ENCODE measurements around the gene MRPS27.

MRPS27 gene

DNA sequence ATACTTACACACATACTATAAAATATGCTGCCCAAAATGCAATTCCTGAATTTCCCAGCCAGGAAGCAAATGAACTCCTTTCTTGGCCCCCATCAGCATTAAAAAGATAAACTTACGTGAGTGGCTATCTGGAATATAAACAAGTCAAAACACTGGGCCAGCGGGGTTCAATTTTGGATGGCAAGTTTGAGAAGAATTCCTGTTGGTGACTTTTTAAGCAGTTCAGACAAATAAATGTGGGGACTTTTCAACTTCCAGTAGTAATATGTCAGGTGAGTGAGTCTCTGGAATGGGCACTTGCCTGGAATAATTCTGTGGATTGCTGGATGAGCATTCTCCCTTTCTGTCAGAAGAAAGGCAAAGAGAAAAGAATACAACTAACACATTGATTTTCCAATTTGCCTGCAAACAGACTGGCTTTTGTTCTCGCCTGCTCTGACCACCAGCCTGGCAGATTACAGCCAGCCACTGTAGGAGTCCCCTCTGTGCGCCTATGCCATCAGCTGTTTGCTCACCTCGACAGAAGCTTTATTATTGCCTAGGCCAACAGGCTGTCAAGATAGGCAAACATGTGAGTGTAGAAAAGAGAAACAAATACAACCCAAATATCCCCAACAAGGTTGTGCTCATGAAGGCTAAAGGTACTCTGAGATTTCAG is 78.6 kb downstream of the MRPS27 start:
- TF ChIP-seq, protein P1, sequence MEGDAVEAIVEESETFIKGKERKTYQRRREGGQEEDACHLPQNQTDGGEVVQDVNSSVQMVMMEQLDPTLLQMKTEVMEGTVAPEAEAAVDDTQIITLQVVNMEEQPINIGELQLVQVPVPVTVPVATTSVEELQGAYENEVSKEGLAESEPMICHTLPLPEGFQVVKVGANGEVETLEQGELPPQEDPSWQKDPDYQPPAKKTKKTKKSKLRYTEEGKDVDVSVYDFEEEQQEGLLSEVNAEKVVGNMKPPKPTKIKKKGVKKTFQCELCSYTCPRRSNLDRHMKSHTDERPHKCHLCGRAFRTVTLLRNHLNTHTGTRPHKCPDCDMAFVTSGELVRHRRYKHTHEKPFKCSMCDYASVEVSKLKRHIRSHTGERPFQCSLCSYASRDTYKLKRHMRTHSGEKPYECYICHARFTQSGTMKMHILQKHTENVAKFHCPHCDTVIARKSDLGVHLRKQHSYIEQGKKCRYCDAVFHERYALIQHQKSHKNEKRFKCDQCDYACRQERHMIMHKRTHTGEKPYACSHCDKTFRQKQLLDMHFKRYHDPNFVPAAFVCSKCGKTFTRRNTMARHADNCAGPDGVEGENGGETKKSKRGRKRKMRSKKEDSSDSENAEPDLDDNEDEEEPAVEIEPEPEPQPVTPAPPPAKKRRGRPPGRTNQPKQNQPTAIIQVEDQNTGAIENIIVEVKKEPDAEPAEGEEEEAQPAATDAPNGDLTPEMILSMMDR (IDR thresholded peaks at IDR 0.05; ENCODE audit: low read depth, low read length, missing control alignments), result no peak
- no peak for DNase-seq (ENCODE audit: extremely low read depth, low read depth)
- H3K4me3 ChIP-seq (replicated peaks; ENCODE audit: low read depth, low read length), result no peak overlapping the region

DNA sequence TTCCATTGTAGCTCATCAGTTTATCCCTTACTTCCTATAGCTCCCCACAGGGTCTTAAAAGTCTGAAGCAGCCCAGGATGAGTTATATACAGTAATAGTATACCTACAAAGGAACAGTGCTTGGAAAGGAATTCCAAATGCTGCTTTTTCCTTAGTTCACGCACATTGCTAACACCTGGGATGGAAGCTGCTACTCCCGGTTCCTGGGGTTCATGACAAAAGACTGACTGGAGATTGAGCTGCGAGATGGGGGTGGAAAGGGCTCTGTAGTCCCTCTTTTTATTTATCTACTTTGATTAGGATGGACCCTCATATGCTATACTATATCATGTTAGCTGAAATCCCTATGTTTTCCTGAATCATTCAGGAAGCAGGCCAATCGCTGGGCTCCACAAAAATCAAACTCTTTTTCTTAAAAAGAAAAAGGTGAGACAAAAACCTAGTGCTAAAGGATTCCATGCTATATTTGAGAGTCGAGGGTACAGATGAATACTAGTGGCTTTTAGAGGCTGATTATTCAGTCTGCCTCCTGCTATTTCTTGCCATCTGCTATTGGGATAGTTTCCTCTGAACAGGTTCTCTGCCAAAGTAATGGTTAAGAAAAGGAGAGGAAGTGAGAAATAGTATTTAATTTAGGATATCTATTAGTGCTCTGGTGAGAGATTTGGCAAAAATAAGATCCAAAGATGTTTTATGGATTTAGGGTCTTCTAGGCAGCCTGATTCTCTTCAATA is 81.2 kb downstream of the MRPS27 start:
- no peak for DNase-seq (ENCODE audit: extremely low read depth, low read depth)
- TF ChIP-seq, protein P1 (IDR thresholded peaks at IDR 0.05; ENCODE audit: low read depth, low read length, missing control alignments), result no peak
- H3K4me3 ChIP-seq (replicated peaks; ENCODE audit: low read depth, low read length), result no peak overlapping the region

DNA sequence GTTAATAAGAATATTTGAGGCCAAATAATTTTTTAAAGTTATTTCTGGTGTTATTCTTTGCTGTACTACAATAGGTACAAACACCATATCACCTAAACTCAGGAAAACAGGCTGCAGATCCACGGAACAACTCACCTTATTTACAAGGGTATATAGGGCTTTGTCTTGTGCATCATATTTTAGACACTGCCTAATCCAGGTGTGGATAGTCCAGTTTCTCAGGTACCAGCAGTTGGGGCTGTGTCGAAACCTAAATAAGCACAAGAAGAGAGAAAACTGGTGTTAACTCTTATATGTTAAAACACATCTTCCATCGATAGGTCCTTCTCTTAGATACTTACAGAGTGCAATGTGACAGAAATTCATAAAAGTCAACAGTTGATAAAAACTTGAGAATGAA is 82.2 kb downstream of the MRPS27 start:
- no peak for DNase-seq (ENCODE audit: extremely low read depth, low read depth)
- no peak overlapping the region for H3K4me3 ChIP-seq (replicated peaks; ENCODE audit: low read depth, low read length)
- TF ChIP-seq, protein P1 (IDR thresholded peaks at IDR 0.05; ENCODE audit: low read depth, low read length, missing control alignments), result no peak

DNA sequence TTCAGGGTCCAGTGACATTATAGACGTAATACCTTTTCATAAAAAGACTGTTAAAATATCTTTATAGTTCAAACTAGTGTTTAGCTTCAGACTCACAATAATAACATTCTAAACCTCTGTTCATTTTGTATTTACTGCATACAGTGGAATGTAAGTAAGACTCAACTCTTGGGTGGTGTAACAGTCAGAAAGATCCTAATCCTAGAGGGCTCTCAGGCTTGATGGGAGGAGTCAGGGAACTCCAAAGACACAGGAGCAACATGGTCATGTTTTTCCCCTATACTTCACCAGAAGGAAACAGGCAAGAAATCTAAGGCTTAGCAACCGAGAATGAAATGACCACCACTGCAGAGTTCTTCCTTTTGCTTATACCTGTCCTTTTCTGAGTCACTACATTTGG is 82.6 kb downstream of the MRPS27 start:
- no peak for DNase-seq (ENCODE audit: extremely low read depth, low read depth)
- TF ChIP-seq, protein P1 (IDR thresholded peaks at IDR 0.05; ENCODE audit: low read depth, low read length, missing control alignments), result no peak
- no peak overlapping the region for H3K4me3 ChIP-seq (replicated peaks; ENCODE audit: low read depth, low read length)

DNA sequence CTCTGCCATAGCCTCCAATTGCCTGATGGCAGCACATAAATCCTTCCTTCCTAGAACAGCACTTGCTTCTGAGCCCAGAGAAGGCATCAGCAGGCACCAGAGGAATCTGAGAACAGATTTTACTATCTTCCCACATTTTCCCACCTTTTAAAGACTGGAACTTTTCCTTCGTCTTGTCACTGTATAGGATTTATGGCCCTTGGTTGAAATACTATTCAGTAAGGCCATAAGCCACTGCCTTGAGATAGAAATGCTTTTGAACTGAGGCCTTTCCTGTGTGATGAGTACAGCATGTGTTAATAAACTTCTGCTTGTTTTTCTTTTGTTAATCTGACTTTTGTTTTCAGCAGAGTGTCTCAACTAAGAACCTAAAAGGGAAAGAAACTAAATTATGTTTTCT is 84.3 kb downstream of the MRPS27 start:
- TF ChIP-seq, protein P1 (IDR thresholded peaks at IDR 0.05; ENCODE audit: low read depth, low read length, missing control alignments), result no peak
- no peak overlapping the region for H3K4me3 ChIP-seq (replicated peaks; ENCODE audit: low read depth, low read length)
- no peak for DNase-seq (ENCODE audit: extremely low read depth, low read depth)

DNA sequence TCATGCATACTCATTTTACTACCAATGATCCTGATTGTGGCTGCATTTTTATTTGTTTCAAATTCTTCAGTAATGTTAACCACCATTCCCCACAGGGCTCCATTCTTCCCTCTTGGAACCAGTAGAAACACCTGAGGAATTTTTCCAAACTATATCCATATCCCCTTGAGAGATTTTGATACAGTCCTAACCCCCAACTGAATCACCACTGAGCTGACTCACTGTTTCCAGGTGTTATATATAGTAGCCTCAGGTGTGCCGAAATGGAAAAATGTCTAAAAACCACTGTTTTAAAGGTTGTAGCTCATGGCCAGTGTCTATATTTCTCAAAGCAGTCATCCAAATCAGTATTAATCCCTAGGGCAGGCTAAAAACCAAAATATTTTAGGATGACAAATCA is 85.2 kb downstream of the MRPS27 start:
- DNase-seq (ENCODE audit: extremely low read depth, low read depth), result no peak

More for the DNA sequence above, 85.2 kb downstream of the MRPS27 start:
- no peak overlapping the region for H3K4me3 ChIP-seq (replicated peaks; ENCODE audit: low read depth, low read length)
- TF ChIP-seq, protein P1 (IDR thresholded peaks at IDR 0.05; ENCODE audit: low read depth, low read length, missing control alignments), result no peak
